Thyroid gland (tissue), 4 donors: ENCODE results near the gene TMEM164. TPM values are rescaled to one million over a fixed set of nuclear protein-coding genes. Genes with fewer than 3 reads are reported as not detected.

Experiments used
- DNase-seq, 2 donors: peaks; one replicate each; pipeline ENCODE4 v3.0.0-alpha.2; 2019
- H3K27ac ChIP-seq, 3 donors: fragments of 200-600 bp; sonication (generic); 1 replicate in 2 of 3; 2 replicates in 1 of 3; pipeline ENCODE4 v1.5.1; 2016 to 2019; ENCODE audit warnings: mild to moderate bottlenecking in 1 of 3, moderate library complexity in 1 of 3
- H3K27me3 ChIP-seq: fragments of 200-600 bp; sonication (generic); one replicate; pipeline ENCODE4 v1.5.1; 2019
- H3K36me3 ChIP-seq, 2 donors: fragments of 200-600 bp; sonication (generic); one replicate each; pipeline ENCODE4 v1.5.1; 2016 to 2019
- H3K4me1 ChIP-seq, 2 donors: fragments of 200-600 bp; sonication (generic); one replicate each; pipeline ENCODE4 v1.5.1; 2017 to 2019
- H3K4me3 ChIP-seq, 3 donors: fragments of 200-600 bp; sonication (generic); replicated peaks in 1 of 3; 1 replicate in 2 of 3; 2 replicates in 1 of 3; pipeline ENCODE4 v1.5.1; 2016; ENCODE audit warnings: mild to moderate bottlenecking in 1 of 3
- H3K9me3 ChIP-seq: fragments of 200-600 bp; sonication (generic); one replicate; pipeline ENCODE4 v1.5.1; 2017
- CTCF ChIP-seq, 6 experiments: fragments of 200-600 bp in 3 of 6; fragments of 450-650 bp in 3 of 6; sonication (generic) in 3 of 6; IDR thresholded peaks; one replicate each; pipeline ENCODE4 v1.5.1; 2016 to 2019; ENCODE audit warnings: antibody characterized with exemption in 6 of 6, mild to moderate bottlenecking in 2 of 6, inconsistent platforms in 1 of 6, moderate library complexity in 1 of 6
- POLR2A ChIP-seq, 2 donors: fragments of 450-650 bp; IDR thresholded peaks; one replicate each; pipeline ENCODE4 v1.6.1; 2017; ENCODE audit warnings: antibody characterized with exemption in 2 of 2, mild to moderate bottlenecking in 2 of 2, moderate library complexity in 1 of 2
- WGBS, 2 donors: methylation state at CpG; one replicate each; pipeline ENCODE4 v1.1.5; 2017; 5-methylcytosine and 5-hydroxymethylcytosine counted together
- intact Hi-C: fragments of 100-400 bp; cut with DNase I; formaldehyde crosslinking; loops from one replicate; pipeline ENCODE4 v1.15.1; 2023
- total RNA-seq, 4 donors: library from RNA; depleted of rRNA; stranded (reverse); fragments of >200 nt; gene quantifications; one replicate each; pipeline ENCODE4 v1.2.3, GENCODE V29; 2016

TMEM164 gene
- total RNA-seq, 4 donors from 2014 or later: 28.8 to 40.0 (median 33.8) TPM

DNA sequence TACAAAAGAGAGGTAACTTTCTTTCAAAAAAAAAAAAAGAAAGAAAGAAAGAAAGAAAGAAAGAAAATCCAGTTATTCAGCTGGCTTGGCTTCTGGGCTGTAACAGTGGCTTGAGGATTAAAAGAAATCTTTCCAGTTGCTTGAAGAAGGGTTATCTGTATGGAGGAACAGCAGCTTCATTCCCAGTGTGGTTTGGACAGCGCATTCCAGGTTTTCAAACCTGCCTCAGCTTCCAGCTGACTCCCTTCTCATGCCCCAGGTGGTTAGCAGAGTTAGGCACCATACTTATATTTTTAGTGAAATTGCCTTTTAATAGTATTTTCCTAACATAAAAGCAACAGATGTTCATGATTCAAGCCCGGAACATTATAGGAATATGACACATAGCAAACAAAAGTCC lies 48.6 kb downstream of the TMEM164 start:
- Histone ChIP-seq H3K27ac (no peak overlapping the region), H3K4me3 (no peak overlapping the region), H3K36me3 (no peaks in the 10 kb centered on the region), H3K9me3 (no peaks in the 10 kb centered on the region), H3K4me1 (no peaks in the 10 kb centered on the region), H3K27me3 (no peaks in the 10 kb centered on the region)
- TF ChIP-seq CTCF (IDR thresholded peaks at IDR 0.05) (no peak), POLR2A (IDR thresholded peaks at IDR 0.05) (no peak)
- intact Hi-C loops: no loop called here
- DNase-seq: no peak
- WGBS, 2 donors: 91 to 92% methylated on average over 2 of the region's 2 CpGs

- no peaks in the 10 kb centered on the region for H3K27me3 ChIP-seq
- H3K27ac ChIP-seq: no peak overlapping the region
- H3K36me3 ChIP-seq: no peaks in the 10 kb centered on the region
- no peaks in the 10 kb centered on the region for H3K9me3 ChIP-seq
- no peaks in the 10 kb centered on the region for H3K4me1 ChIP-seq
- no peak overlapping the region for H3K4me3 ChIP-seq
- TF ChIP-seq POLR2A (IDR thresholded peaks at IDR 0.05): no peak
- TF ChIP-seq CTCF (IDR thresholded peaks at IDR 0.05): no peak
- no peak for DNase-seq
- intact Hi-C loops: no loop called here
Measured at GRCh38 chrX:110052303-110052702, 49.4 kb downstream of the TMEM164 start.

DNA sequence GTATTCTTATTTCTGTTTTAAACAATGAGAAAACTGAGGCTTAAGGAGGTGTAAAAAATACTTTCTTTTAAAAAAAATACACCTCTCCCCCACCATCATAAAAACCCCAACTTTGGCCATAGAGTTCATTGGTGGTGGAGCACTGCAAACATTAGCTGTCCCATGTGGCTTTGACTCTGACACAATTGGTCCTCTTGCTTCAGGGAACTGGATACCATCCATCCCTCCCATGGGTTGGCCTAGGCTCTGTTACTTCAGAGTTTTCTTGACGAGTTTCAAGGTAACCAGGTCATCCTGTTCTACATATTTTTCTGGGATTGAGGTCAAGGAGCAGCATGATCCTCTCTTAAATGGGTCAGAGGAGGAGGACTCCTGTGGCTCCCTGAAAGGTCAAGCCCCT lies 50.5 kb downstream of the TMEM164 start:
- no peak for DNase-seq
- Histone ChIP-seq H3K4me1 (no peaks in the 10 kb centered on the region), H3K9me3 (no peaks in the 10 kb centered on the region), H3K27me3 (no peaks in the 10 kb centered on the region), H3K4me3 (no peak overlapping the region), H3K36me3 (no peaks in the 10 kb centered on the region), H3K27ac (no peak overlapping the region)
- intact Hi-C loops: no loop called here
- TF ChIP-seq CTCF (IDR thresholded peaks at IDR 0.05) (no peak), POLR2A (IDR thresholded peaks at IDR 0.05) (no peak)
- 89 to 100% methylated on average over 1 of the region's 1 CpG for WGBS, 2 donors

GRCh38 chrX:110055616-110056015 lies 52.7 kb downstream of the TMEM164 start:
- WGBS, 2 donors: 97 to 98% methylated on average over 4 of the region's 4 CpGs
- TF ChIP-seq CTCF (IDR thresholded peaks at IDR 0.05) (no peak), POLR2A (IDR thresholded peaks at IDR 0.05) (no peak)
- intact Hi-C loops: no loop called here

GRCh38 chrX:110056419-110056818 lies 53.5 kb downstream of the TMEM164 start:
- TF ChIP-seq CTCF (IDR thresholded peaks at IDR 0.05): no peak
- no peak for TF ChIP-seq POLR2A (IDR thresholded peaks at IDR 0.05)
- 84 to 97% methylated on average over 1 of the region's 1 CpG for WGBS, 2 donors
- H3K4me1 ChIP-seq: no peaks in the 10 kb centered on the region
- H3K27me3 ChIP-seq: no peaks in the 10 kb centered on the region
- intact Hi-C loops: no loop called here
- H3K27ac ChIP-seq: no peak overlapping the region
- H3K9me3 ChIP-seq: no peaks in the 10 kb centered on the region
- H3K36me3 ChIP-seq: no peaks in the 10 kb centered on the region
- DNase-seq: no peak
- no peak overlapping the region for H3K4me3 ChIP-seq

More at GRCh38 chrX:110055616-110056015, 52.7 kb downstream of the TMEM164 start:
- Histone ChIP-seq H3K9me3 (no peaks in the 10 kb centered on the region), H3K27ac (no peak overlapping the region), H3K27me3 (no peaks in the 10 kb centered on the region), H3K36me3 (no peaks in the 10 kb centered on the region), H3K4me3 (no peak overlapping the region), H3K4me1 (no peaks in the 10 kb centered on the region)
- DNase-seq: no peak
